H1 (cell line): ENCODE data around the gene SMYD3. TPM values are rescaled to one million over a fixed set of nuclear protein-coding genes. Genes with fewer than 3 reads are reported as not detected.

ENCODE experiments used
- CTCF ChIA-PET: fragments of 300-600 bp; sonication (Branson Sonifier 250); formaldehyde crosslinking; loops from one replicate; lab custom pipeline; 2021; ENCODE audit not compliant: partially characterized antibody; lab: Charles Lee
- POLR2A ChIA-PET: fragments of 300-600 bp; sonication (Branson Sonifier 250); formaldehyde crosslinking; loops from one replicate; lab custom pipeline; 2021; ENCODE audit warnings: inconsistent platforms; ENCODE audit not compliant: partially characterized antibody; lab: Charles Lee
- DNase-seq, 2 experiments: peaks; one replicate each; pipeline versions ENCODE4 v3.0.0 to v3.0.0-alpha.2; 2010 to 2022; ENCODE audit warnings: low spot score in 2 of 2, low read depth in 1 of 2, mixed read lengths in 1 of 2
- FAIRE-seq: peaks from 2 replicates; lab custom pipeline; 2011; peaks lifted over from hg19 to GRCh38; lab: Jason Lieb, UNC
- H2AFZ ChIP-seq: 2 replicates; pipeline ENCODE4 v1.8.1; 2012; ENCODE audit warnings: low read length, inconsistent platforms
- H2AK5ac ChIP-seq: 2 replicates; pipeline ENCODE4 v1.6.1; 2013; ENCODE audit warnings: low read depth, low read length
- H2BK120ac ChIP-seq: replicated peaks from 2 replicates; pipeline ENCODE3; 2013; ENCODE audit warnings: low read depth, low read length, inconsistent platforms
- H2BK12ac ChIP-seq: 2 replicates; pipeline ENCODE4 v1.6.1; 2013; ENCODE audit warnings: low read depth, low read length
- H2BK15ac ChIP-seq: 2 replicates; pipeline ENCODE4 v1.6.1; 2013; ENCODE audit warnings: low read length
- H2BK20ac ChIP-seq: 2 replicates; pipeline ENCODE4 v1.6.1; 2013; ENCODE audit warnings: low read length
- H2BK5ac ChIP-seq: 2 replicates; pipeline ENCODE4 v1.6.1; 2013; ENCODE audit warnings: low read depth, low read length
- H3K14ac ChIP-seq: 2 replicates; pipeline ENCODE4 v1.6.1; 2013; ENCODE audit warnings: inconsistent platforms; ENCODE audit not compliant: insufficient read length
- H3K18ac ChIP-seq: 2 replicates; pipeline ENCODE4 v1.6.1; 2013; ENCODE audit warnings: low read length; ENCODE audit errors: extremely low read depth
- H3K23ac ChIP-seq: 2 replicates; pipeline ENCODE4 v1.6.1; 2013; ENCODE audit warnings: inconsistent platforms; ENCODE audit not compliant: insufficient read length
- H3K23me2 ChIP-seq: 2 replicates; pipeline ENCODE4 v1.6.1; 2013; ENCODE audit warnings: low read depth, low read length
- H3K27ac ChIP-seq: 2 replicates; pipeline ENCODE4 v1.6.1; 2011; ENCODE audit warnings: low read depth, low read length, inconsistent platforms
- H3K27me3 ChIP-seq, 4 experiments: replicated peaks in 1 of 4; 1 replicate in 1 of 4; 2 replicates in 3 of 4; pipeline versions ENCODE4 v1.6.1 to v1.8.1; 2011 to 2013; ENCODE audit warnings: low read length in 3 of 4, mild to moderate bottlenecking in 3 of 4, inconsistent platforms in 2 of 4, mixed read lengths in 2 of 4, moderate library complexity in 1 of 4; ENCODE audit not compliant: control insufficient read depth in 3 of 4, insufficient read depth in 3 of 4; ENCODE audit errors: extremely low read depth in 1 of 4
- H3K36me3 ChIP-seq, 4 experiments: 2 replicates each; pipeline versions ENCODE4 v1.6.1 to v1.8.1; 2011 to 2013; ENCODE audit warnings: mild to moderate bottlenecking in 4 of 4, low read length in 3 of 4, moderate library complexity in 2 of 4, control low read depth in 1 of 4, inconsistent platforms in 1 of 4; ENCODE audit not compliant: insufficient read depth in 4 of 4, control insufficient read depth in 2 of 4
- H3K4ac ChIP-seq: replicated peaks from 2 replicates; pipeline ENCODE3; 2013; ENCODE audit warnings: low read length, low read depth, mixed read lengths, inconsistent platforms; ENCODE audit not compliant: insufficient read length
- H3K4me1 ChIP-seq, 4 experiments: replicated peaks in 1 of 4; 1 replicate in 1 of 4; 2 replicates in 3 of 4; pipeline versions ENCODE4 v1.6.1 to v1.8.1; 2011 to 2013; ENCODE audit warnings: low read length in 3 of 4, inconsistent platforms in 2 of 4, mixed read lengths in 1 of 4; ENCODE audit not compliant: insufficient read depth in 4 of 4, control insufficient read depth in 3 of 4
- H3K4me2 ChIP-seq, 2 experiments: 2 replicates each; pipeline versions ENCODE4 v1.6.1 to v1.8.1; 2011 to 2013; ENCODE audit warnings: low read depth in 2 of 2, low read length in 2 of 2, control low read depth in 1 of 2, inconsistent platforms in 1 of 2, mild to moderate bottlenecking in 1 of 2; ENCODE audit not compliant: insufficient read depth in 1 of 2
- H3K4me3 ChIP-seq, 4 experiments: fragments of 200-600, 300-600 bp in 1 of 4; sonication (generic), shearing (Covaris generic), sonication (Bioruptor Twin) in 1 of 4; 2 replicates each; pipeline versions ENCODE4 v1.5.1 to v1.8.1; 2011 to 2016; ENCODE audit warnings: low read length in 4 of 4, low read depth in 3 of 4, control low read depth in 2 of 4, inconsistent platforms in 2 of 4, mild to moderate bottlenecking in 2 of 4, mixed read lengths in 1 of 4, moderate library complexity in 1 of 4; ENCODE audit not compliant: insufficient read depth in 2 of 4; ENCODE audit errors: extremely low read depth in 1 of 4
- H3K56ac ChIP-seq: replicated peaks from 2 replicates; pipeline ENCODE3; 2013; ENCODE audit warnings: low read depth, mild to moderate bottlenecking, mixed read lengths, low read length, inconsistent platforms; ENCODE audit not compliant: insufficient read length
- H3K79me1 ChIP-seq: 2 replicates; pipeline ENCODE4 v1.6.1; 2013; ENCODE audit warnings: low read depth, low read length, control low read depth
- H3K79me2 ChIP-seq, 2 experiments: 2 replicates each; pipeline versions ENCODE4 v1.6.1 to v1.8.1; 2012 to 2013; ENCODE audit warnings: low read length in 2 of 2, mild to moderate bottlenecking in 2 of 2, inconsistent platforms in 1 of 2; ENCODE audit not compliant: insufficient read depth in 2 of 2, control insufficient read depth in 1 of 2
- H3K9ac ChIP-seq, 4 experiments: replicated peaks in 1 of 4; 1 replicate in 1 of 4; 2 replicates in 3 of 4; pipeline versions ENCODE4 v1.6.1 to v1.8.1; 2011 to 2013; ENCODE audit warnings: low read depth in 3 of 4, low read length in 3 of 4, control low read depth in 2 of 4, mild to moderate bottlenecking in 2 of 4, moderate library complexity in 2 of 4, inconsistent platforms in 1 of 4; ENCODE audit errors: extremely low read depth in 1 of 4
- H3K9me3 ChIP-seq, 2 experiments: 2 replicates each; pipeline versions ENCODE4 v1.6.1 to v1.8.1; 2012 to 2013; ENCODE audit warnings: mild to moderate bottlenecking in 2 of 2, moderate library complexity in 2 of 2, control low read depth in 1 of 2, inconsistent platforms in 1 of 2, low read depth in 1 of 2, low read length in 1 of 2, mixed read lengths in 1 of 2; ENCODE audit not compliant: insufficient read depth in 2 of 2
- H4K20me1 ChIP-seq, 2 experiments: replicated peaks in 1 of 2; 2 replicates each; pipeline versions ENCODE3 to v1.8.1; 2011 to 2013; ENCODE audit warnings: inconsistent platforms in 2 of 2, low read length in 2 of 2, mild to moderate bottlenecking in 1 of 2; ENCODE audit not compliant: insufficient read depth in 2 of 2, control insufficient read depth in 1 of 2
- H4K5ac ChIP-seq: 2 replicates; pipeline ENCODE4 v1.6.1; 2013; ENCODE audit warnings: low read length, low read depth, mixed read lengths, inconsistent platforms; ENCODE audit not compliant: insufficient read length
- H4K8ac ChIP-seq: 2 replicates; pipeline ENCODE4 v1.8.0; 2013; ENCODE audit warnings: mild to moderate bottlenecking, moderate library complexity, low read length, inconsistent platforms; ENCODE audit not compliant: insufficient read depth; ENCODE audit errors: extremely low read depth
- H4K91ac ChIP-seq: replicated peaks from 2 replicates; pipeline ENCODE3; 2013; ENCODE audit warnings: low read length, mixed read lengths, inconsistent platforms; ENCODE audit not compliant: insufficient read length
- BCL11A ChIP-seq, 2 experiments: IDR thresholded peaks; one replicate each; pipeline ENCODE4 v1.6.1; 2011; ENCODE audit warnings: low read depth in 2 of 2, low read length in 2 of 2, mild to moderate bottlenecking in 2 of 2
- CHD1 ChIP-seq: IDR thresholded peaks from 2 replicates; pipeline ENCODE4 v1.6.1; 2012; ENCODE audit warnings: low read depth, low read length, improper control_type of control experiment
- CREB1 ChIP-seq: IDR thresholded peaks from 2 replicates; pipeline ENCODE4 v1.6.1; 2012; ENCODE audit warnings: inconsistent platforms
- EZH2 ChIP-seq: fragments of 200-600 bp; sonication (generic); IDR thresholded peaks from 2 replicates; pipeline ENCODE4 v1.7.1; 2012; ENCODE audit warnings: low read depth, mild to moderate bottlenecking, moderate library complexity, low read length, inconsistent platforms; ENCODE audit not compliant: severe bottlenecking
- HDAC2 ChIP-seq, 2 experiments: fragments of 300-600 bp in 1 of 2; sonication (generic) in 1 of 2; IDR thresholded peaks; 2 replicates each; pipeline ENCODE4 v1.6.1; 2011 to 2012; ENCODE audit warnings: low read depth in 2 of 2, low read length in 2 of 2, mild to moderate bottlenecking in 2 of 2, moderate library complexity in 2 of 2, borderline replicate concordance in 1 of 2, inconsistent platforms in 1 of 2
- KDM1A ChIP-seq: fragments of 200-600, 300-600 bp; sonication (generic); IDR thresholded peaks from 2 replicates; pipeline ENCODE4 v1.7.1; 2016; ENCODE audit warnings: mild to moderate bottlenecking, low read length, borderline replicate concordance
- PHF8 ChIP-seq: fragments of 200-600 bp; sonication (generic); conservative IDR thresholded peaks from 2 replicates; pipeline ENCODE4 v1.7.1; 2012; ENCODE audit warnings: low read depth, mild to moderate bottlenecking, inconsistent platforms, low read length, moderate library complexity
- RAD21 ChIP-seq, 2 experiments: IDR thresholded peaks in 1 of 2; conservative IDR thresholded peaks in 1 of 2; 2 replicates each; pipeline ENCODE4 v1.6.1; 2011; ENCODE audit warnings: low read depth in 2 of 2, low read length in 2 of 2, improper control_type of control experiment in 1 of 2, inconsistent platforms in 1 of 2, mild to moderate bottlenecking in 1 of 2, moderate library complexity in 1 of 2
- RXRA ChIP-seq: IDR thresholded peaks from 2 replicates; pipeline ENCODE4 v1.6.1; 2011; ENCODE audit warnings: low read depth, mild to moderate bottlenecking, low read length, moderate library complexity; ENCODE audit not compliant: insufficient read depth
- SIX5 ChIP-seq: IDR thresholded peaks from 2 replicates; pipeline ENCODE4 v1.6.1; 2011; ENCODE audit warnings: mild to moderate bottlenecking, low read depth, low read length
- SP1 ChIP-seq: IDR thresholded peaks from 2 replicates; pipeline ENCODE4 v1.6.1; 2011; ENCODE audit warnings: low read depth, low read length
- SUZ12 ChIP-seq: fragments of 200-600 bp; sonication (generic); IDR thresholded peaks from 2 replicates; pipeline ENCODE4 v1.6.1; 2012; ENCODE audit warnings: mild to moderate bottlenecking, inconsistent platforms, low read length, moderate library complexity, mixed read lengths
- WGBS, 2 experiments: shearing (Covaris generic) in 1 of 2; methylation state at CpG; one replicate each; pipeline versions ENCODE4 v1.1.6 to v1.1.7; 2013 to 2015; ENCODE audit warnings: low lambda C conversion rate in 2 of 2, mixed read lengths in 2 of 2, inconsistent platforms in 1 of 2, low coverage in 1 of 2, missing lambda C conversion rate in 1 of 2; ENCODE audit not compliant: insufficient replicate concordance in 2 of 2, insufficient coverage in 1 of 2, insufficient read length in 1 of 2; ENCODE audit errors: extremely low coverage in 1 of 2, missing lambda C conversion rate in 1 of 2; 5-methylcytosine and 5-hydroxymethylcytosine counted together
- polyA plus RNA-seq, 7 experiments: library from polyadenylated mRNA; depleted of rRNA in 3 of 7; stranded (reverse) in 5 of 7; unstranded in 2 of 7; fragments of >200 nt in 5 of 7; fragments of 200-250 nt in 2 of 7; gene quantifications; 1 replicate in 5 of 7; 2 replicates in 1 of 7; 4 replicates in 1 of 7; pipeline versions ENCODE4 v1.2.1 to v1.2.3, GENCODE V29; 2011 to 2013; ENCODE audit warnings: missing spikeins in 2 of 7, mixed read lengths in 2 of 7
- total RNA-seq: library from RNA; stranded (reverse); fragmentation: NEBNext Ultra II Directional; extraction: Animal tissue kit (Norgen Biotek cat#: 25700); gene quantifications from 2 replicates; pipeline ENCODE4 v1.2.1, GENCODE V29; 2021

SMYD3 gene
- total and polyA plus RNA-seq, 2 of the 8 experiments (the other 6 are each of a cell fraction or from before 2014, with no cell fraction given): 17.3 to 25.4 TPM

- POLR2A ChIA-PET: no interaction called here
- CTCF ChIA-PET: interaction anchor here (0.7 to 1.6 kb wide), 9 partner anchors 8 to 1124 kb away, joined by 3 to 6 read pairs (median 3); no protein-coding TSS in a partner anchor
- TF ChIP-seq EZH2: no peak
- no peak for TF ChIP-seq BCL11A (IDR thresholded peaks at IDR 0.05; ENCODE audit: low read depth in 2 of 2, low read length in 2 of 2)
- no peak for TF ChIP-seq RAD21 (IDR thresholded peaks at IDR 0.05 in 1 of 2, conservative IDR thresholded peaks at IDR 0.05 in 1 of 2; ENCODE audit: low read depth in 2 of 2, low read length in 2 of 2)
- no peak for TF ChIP-seq SUZ12
- TF ChIP-seq KDM1A: no peak
- TF ChIP-seq CHD1: no peak
- TF ChIP-seq SIX5: no peak
- no peak for TF ChIP-seq PHF8
- TF ChIP-seq SP1: no peak
- TF ChIP-seq RXRA: no peak
- TF ChIP-seq HDAC2 (IDR thresholded peaks at IDR 0.05; ENCODE audit: borderline replicate concordance in 1 of 2, low read depth in 2 of 2, low read length in 2 of 2): no peak
- TF ChIP-seq CREB1: no peak
These were observed 225.9 kb downstream of the SMYD3 start for GRCh38 chr1:246281195-246281594.

More at GRCh38 chr1:246281195-246281594, 225.9 kb downstream of the SMYD3 start:
- Histone ChIP-seq H2BK15ac (no peak overlapping the region), H3K4me2 (no peak overlapping the region), H3K4ac (no peak overlapping the region), H3K27ac (no peak overlapping the region), H3K36me3 (no peaks in the 10 kb centered on the region), H3K9me3 (no peaks in the 10 kb centered on the region), H4K91ac (no peak overlapping the region), H3K79me1 (no peaks in the 10 kb centered on the region; the same call in 1 of the 2 replicates), H2BK5ac (no peak overlapping the region), H2BK12ac (no peak overlapping the region), H3K23ac (no peak overlapping the region), H3K27me3 (no peaks in the 10 kb centered on the region), H4K8ac (no peak overlapping the region), H3K23me2 (no peaks in the 10 kb centered on the region), H3K4me1 (no peaks in the 10 kb centered on the region), H3K4me3 (no peak overlapping the region), H2BK20ac (no peak overlapping the region), H3K9ac (no peak overlapping the region), H3K18ac (no peak overlapping the region), H3K14ac (no peak overlapping the region), H4K20me1 (no peaks in the 10 kb centered on the region), H2BK120ac (no peak overlapping the region), H3K56ac (no peak overlapping the region), H3K79me2 (no peaks in the 10 kb centered on the region), H4K5ac (no peak overlapping the region), H2AK5ac (no peak overlapping the region), H2AFZ (no peak overlapping the region)
- DNase-seq (no peak), FAIRE-seq (no peak)
- WGBS, 2 experiments: 79% methylated on average over 4 of the region's 4 CpGs; no CpG with 5 or more reads in 1 of the 2 experiments
